Stimulated activated CD4-positive, alpha-beta T cell treated with anti-CD3 and anti-CD28 coated beads, Interleukin-15, amount 100 ng/mL, for 24 hours (primary cell): ENCODE measurements around the gene MYO15A.
"Not testable (repeated sequence)": the region's sequence is repeated elsewhere in the genome, so short reads cannot be mapped to it uniquely, and the experiment has no call there.

Experiments used
- DNase-seq: peaks from one replicate; pipeline ENCODE4 v3.0.0-alpha.2; 2020

Gene MYO15A

GRCh38 chr17:18187226-18187625 is 78.7 kb downstream of the MYO15A start:
- DNase-seq: no peak

GRCh38 chr17:18187821-18188761 is 79.5 kb downstream of the MYO15A start:
- peak; percentile 50 for DNase-seq

GRCh38 chr17:18190628-18191235 is 82.2 kb downstream of the MYO15A start:
- DNase-seq: no peak

- no peak for DNase-seq
Observed at GRCh38 chr17:18191236-18191667, 82.7 kb downstream of the MYO15A start.

GRCh38 chr17:18191967-18192366 is 83.4 kb downstream of the MYO15A start:
- DNase-seq: no peak

GRCh38 chr17:18194394-18194793 is 85.8 kb downstream of the MYO15A start:
- no peak for DNase-seq

- DNase-seq: no peak
Observed at GRCh38 chr17:18194804-18195203, 86.2 kb downstream of the MYO15A start.

GRCh38 chr17:18195246-18195645 is 86.7 kb downstream of the MYO15A start:
- no peak for DNase-seq

- DNase-seq: no peak
Observed at GRCh38 chr17:18197535-18198194, 89.1 kb downstream of the MYO15A start.

- DNase-seq: no peak
Observed at GRCh38 chr17:18198530-18198929, 90.0 kb downstream of the MYO15A start.

- DNase-seq: no peak
Observed at GRCh38 chr17:18201108-18201507, 92.6 kb downstream of the MYO15A start.

GRCh38 chr17:18203308-18203707 is 94.8 kb downstream of the MYO15A start:
- DNase-seq: no peak

GRCh38 chr17:18205861-18206260 is 97.3 kb downstream of the MYO15A start:
- DNase-seq: no peak

GRCh38 chr17:18206962-18207361 is 98.4 kb downstream of the MYO15A start:
- DNase-seq: no peak

- no peak for DNase-seq
Observed at GRCh38 chr17:18208092-18208491, 99.5 kb downstream of the MYO15A start.

- no peak for DNase-seq
Observed at GRCh38 chr17:18213666-18214270, 105.2 kb downstream of the MYO15A start.

- not testable (repeated sequence) for DNase-seq
Observed at GRCh38 chr17:18216906-18217305, 108.3 kb downstream of the MYO15A start.

- DNase-seq: peak; percentile 84
Observed at GRCh38 chr17:18217412-18218015, 109.0 kb downstream of the MYO15A start.

GRCh38 chr17:18218756-18219415 is 110.3 kb downstream of the MYO15A start:
- DNase-seq: no peak

- no peak for DNase-seq
Observed at GRCh38 chr17:18224053-18224386, 115.5 kb downstream of the MYO15A start.

- DNase-seq: no peak
Observed at GRCh38 chr17:18224387-18225120, 116.0 kb downstream of the MYO15A start.
